ENCODE data around the gene VPS37D.
"Not testable (repeated sequence)": the region's sequence is repeated elsewhere in the genome, so short reads cannot be mapped to it uniquely, and the experiment has no call there.

The VPS37D gene

DNA sequence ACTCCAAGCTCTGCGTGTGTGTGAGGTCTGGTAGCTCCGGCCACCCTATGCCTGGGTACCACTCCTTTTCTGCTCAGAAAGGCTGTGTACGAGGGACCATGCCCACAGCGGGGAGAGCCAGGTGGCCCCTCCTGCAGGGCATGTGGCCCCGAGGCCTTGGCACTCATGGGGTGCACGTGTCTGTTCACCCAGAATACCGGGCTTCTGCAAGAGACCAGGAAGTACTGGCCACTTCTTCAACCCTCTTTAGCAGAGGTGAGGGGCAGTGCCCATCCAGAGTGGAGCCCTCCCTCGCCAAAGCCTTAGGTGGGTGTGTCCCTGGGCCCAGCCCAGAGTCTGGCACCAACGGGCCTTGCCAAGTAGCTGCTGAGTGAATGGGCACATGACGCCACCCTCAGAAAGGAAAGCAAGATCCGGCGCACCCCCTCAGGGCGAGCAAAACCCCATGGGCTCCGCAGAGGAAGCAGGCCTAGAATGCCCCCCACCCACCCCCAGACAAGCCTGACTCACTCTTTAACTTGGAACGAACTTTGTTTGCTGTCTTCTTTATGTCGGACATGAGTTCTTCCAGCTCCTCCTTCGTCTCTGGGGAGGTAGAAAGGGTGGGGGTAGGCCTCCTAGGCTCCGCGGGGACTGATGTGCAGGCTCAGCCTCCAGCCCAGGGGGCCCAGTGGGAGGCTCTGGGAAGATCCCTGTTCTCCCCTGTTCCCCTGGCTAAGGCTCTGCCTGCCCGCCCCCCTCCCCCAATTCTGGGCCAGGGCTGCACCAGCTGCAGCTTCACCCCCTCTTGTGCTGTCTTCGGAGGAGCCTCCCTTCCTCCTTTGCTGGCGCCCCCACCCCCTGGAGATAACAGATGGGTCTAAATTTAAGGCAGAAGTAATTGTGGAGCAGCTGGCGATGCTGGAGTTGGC, 37.3 kb downstream of the VPS37D start:
- peak in 37 of 58 donors; percentile 10 to 82 (median 48) for DNase-seq

DNA sequence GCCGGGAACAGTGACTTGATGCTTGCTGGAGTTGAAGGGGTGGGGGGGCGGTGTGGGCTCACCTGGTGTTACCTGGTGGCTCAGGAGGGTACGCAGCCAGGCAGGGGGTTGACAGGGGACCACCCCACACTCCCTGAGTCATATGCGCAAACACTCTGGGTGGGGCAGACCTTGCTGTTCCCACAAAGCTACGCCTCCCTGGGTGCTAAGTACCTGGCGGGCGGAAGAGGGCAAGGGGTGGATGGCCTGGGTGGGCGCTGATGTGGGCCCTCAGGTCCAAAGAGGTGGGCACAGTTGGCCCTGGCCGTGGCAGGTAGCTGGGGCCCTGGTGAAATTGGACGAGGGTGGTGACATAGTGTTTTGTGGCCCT, 37.9 kb downstream of the VPS37D start:
- no peak for DNase-seq

DNA sequence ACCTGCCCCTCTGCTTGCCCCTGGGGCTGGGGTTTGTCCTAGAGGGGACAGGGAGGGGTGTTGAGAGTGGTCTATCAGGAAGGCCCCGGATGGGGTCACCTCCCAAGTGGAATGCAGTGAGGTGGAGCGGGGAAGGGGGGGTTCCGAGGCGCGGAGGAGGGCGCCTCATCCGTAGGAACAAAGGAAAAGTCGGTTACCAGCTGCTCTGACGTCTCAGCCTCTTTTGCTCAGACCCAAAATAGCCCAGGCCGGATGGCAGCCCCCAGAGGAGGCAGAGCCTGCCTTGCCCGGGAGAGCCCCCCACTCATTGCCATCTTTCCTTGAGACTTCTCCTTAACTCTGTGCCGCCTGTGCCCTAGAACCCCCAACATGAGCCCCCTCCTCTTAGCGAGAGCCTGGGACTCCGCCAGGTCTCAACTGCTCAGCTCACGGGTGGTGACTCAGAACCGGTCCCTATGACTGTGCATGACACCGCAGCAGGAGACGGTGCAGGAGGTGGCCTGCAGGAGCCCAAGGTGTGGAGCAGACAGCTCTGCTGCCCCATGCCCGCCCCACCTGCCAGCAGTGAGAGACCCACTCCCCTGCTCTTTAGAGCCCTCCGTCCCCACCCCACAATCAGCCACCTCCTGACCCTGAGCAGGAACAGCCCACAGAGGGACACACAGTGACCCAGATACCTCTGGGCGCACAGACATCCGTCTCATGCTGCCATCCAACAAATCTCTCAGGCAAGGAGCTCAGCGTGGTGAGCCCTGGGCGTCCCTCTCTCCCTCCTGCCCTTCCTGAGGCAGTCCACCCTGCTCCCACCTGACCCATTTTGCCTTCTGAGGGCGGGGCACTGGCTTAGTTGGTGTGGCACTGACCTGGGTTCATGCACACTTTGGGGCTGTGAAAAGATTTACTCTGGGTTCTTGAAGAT, 38.8 kb downstream of the VPS37D start:
- peak in 18 of 58 donors; percentile 5 to 71 (median 38) for DNase-seq

DNA sequence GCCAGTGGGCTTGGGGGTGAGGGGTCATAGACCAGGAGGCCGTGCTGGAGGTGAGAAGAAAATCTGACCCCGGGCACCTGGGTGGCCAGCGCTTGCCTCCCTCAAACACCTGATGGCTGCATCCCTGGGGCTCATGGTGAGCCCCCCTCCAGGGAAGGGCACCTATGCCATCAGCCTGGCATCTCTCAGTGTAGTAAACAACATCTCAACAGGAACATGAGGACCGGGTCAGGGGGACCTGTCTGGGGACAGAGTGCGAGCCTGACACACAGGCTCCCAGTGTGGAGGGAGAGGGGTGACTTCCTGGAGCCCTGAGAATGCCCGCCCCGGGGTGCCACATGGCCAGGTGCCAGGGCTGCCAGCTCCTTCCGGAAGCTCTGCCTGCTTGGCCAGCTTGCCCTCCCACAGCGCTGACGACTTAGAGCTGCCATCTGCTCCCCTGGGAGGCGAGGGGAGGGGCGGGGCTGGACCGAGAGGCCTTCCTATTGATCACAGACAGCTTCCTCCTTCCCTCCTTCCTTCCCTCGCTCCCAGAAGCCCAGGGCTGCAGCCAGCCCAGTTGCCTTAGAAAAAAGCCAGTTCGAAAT, 39.5 kb downstream of the VPS37D start:
- DNase-seq: peak in 46 of 58 donors; percentile 10 to 84 (median 55)

DNA sequence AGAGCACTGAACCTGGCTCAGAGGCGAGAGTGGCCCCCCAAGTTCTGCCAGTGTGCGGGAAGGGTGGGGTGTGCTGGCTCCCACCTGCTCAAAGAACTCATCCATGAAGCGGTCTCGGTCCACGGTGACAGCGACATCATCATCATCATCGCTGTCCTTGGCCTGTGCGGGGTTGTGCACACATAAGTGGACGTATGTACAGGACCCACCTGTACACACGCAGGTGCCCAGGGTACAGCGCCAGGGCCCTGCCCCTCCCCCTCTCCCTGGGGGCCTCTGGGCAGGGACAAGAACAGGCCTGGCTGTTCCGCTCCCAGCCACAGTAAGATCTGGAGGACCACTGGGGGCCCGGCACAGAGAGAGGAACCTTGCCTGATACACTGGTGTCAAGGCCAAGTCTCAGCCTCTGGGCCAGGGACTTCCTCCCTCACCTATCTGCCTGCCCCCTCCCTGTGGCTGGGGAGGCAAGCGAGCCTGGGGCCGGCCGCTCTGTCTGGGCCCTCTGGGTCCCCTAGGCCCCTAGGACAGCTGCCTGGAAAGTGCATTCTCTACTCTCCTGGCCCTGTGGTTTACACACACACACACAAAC, 41.4 kb downstream of the VPS37D start:
- no peak for DNase-seq

DNA sequence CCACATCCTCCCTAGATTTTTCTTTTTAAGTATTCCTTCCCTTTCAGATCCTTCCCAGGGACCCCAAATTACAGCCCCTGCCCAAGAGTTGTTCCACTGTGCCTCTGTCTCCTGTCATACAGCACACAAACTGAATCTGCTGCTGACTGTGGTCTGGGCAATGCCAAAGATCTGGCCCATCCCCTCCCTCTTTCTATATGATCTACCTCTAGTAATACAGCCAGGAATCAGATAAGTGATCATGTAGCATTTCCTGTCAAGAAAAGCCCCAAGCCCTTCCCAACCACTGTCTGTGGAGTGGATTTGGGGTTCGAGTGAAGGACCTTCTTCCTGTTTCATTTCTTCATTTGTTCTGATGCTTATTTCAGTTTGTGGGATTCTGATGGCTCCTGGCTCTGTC, 45.1 kb downstream of the VPS37D start:
- no peak for DNase-seq

DNA sequence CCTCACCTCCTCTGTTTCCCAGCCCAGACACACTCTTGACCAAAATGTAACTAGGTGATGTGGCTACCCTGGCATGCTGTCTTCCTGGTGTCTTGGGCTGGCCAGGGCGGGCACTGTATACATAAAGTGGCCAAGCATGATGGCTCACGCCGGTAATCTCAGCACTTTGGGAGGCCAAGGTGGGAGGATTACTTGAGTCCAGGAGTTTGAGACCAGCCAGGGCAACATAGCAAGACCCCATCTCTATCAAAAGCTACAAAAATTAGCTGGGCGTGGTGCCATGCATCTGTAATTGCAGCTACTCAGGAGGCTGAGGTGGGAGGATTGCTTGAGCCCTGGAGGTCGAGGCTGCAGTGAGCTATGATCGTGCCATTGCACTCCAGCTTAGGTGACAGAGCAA, 45.7 kb downstream of the VPS37D start:
- not testable (repeated sequence) for DNase-seq

DNA sequence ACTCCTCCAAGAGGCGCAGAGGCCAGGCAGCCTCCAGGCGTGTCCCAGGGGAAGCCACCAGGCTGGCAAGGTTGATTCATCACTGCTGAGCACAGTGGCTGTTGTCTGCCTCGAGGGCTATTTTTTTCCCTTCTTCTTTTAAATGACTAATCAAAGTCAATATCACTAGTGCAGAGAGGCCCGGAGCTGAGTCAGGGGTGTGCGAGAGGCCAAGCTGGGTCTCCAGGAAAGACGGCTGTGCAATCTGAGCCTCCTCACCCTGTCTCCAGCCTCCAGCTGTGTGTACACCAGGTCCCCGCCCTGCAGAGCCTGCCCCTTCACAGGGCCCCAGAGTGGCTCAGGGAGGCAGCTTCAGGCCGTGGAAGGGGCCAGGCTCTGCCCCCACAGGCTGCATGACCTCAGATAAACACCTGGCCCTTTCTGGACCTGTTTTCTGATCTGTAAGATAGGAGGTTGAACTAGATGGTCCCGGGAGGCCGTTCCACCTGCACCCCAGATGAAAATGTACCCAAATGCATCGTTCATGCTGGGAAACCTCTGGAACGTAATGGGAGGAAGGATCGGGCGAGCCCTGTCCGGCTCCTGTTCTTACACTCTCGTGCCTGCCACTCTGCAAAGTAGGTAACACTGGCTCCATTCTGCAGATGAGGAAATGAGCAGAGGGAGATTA, 48.2 kb downstream of the VPS37D start:
- DNase-seq: peak in 1 of 58 donors; percentile 17

DNA sequence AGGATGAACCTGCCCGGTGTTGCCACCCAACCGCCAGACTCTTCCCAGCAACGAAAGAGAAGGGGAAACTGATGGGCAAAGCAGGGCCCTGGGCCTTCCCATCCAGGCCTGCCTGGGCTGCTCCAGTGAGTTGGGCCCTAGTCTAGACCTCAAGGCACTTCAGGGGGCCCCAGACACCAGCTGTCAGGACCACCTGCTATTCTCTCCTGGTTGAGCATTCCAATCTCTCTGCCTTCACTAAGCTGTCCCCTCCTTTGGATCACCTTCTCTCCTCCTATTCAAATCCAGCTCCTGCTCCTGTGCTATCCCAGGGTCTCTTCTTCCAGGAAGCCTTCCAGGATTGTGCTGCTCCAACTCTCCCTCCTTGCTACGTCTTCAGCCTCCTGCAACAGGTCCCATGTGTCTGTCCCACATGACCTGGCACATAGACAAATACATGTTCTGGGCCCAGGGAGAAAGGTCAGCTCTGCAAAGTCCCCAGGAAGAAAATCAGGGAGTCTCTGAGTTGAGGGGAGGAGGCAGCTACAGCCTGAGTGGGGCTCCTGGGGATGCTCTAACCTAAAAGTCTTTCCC, 48.8 kb downstream of the VPS37D start:
- DNase-seq: peak in 1 of 58 donors; percentile 63

DNA sequence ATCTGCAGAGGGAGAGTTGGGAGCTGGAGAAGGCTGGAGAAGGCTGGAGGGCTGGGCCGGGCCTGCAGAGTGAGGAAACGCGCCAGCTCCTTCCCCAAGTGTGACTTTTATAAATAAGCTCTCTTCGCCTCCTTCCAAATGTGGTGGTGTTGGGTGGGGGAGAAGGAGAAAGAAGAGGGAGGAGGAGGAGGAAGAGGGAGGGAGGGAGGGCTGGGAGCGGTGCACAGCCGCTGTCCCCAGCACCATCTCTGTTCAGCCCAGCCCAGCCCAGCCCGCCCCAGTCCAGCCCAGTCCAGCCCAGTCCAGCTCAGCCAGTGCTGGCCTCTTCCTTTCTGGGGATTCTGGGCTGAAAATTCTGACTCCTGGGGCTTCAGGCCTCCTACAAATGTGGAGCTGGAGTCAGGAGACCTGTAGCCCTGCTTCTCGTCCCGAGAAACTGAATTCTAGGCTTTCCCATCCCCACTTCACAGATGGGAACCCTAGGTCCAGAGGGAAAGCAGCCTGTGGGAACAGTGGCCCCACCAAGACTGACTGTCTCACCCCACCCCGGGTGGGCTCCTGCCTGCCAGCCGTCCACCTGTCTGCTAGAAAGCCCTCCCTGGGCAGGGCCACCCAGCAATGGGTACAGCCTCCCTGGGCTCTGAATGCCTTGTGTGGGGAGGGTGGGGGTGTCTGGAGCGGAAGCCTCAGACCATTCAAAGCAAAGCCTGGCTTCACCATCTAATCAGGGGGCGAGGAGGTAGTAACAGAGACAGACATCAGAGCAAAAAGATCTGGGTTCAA, 49.6 kb downstream of the VPS37D start:
- DNase-seq: peak in 25 of 58 donors; percentile 4 to 63 (median 28)

DNA sequence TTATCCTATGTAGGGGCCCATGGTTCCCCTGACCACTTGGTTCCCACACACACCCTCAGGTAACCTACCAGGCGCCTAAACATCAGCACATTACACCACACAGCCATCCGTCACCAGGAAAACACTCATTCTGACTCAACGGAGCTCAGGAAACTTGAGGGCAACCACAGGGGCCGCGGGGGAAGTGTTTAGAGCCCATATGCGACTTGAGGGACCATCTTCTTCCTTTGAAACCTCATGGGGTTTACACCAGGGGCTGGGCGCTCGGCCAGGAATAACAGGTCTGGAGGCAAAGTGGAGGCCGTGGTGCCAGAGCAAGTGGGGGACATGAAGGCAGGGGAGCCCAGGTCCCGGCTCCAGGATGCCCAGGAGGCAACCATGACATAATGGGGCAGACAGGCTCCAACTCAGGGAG, 50.4 kb downstream of the VPS37D start:
- DNase-seq: peak in 2 of 58 donors; percentile 3 to 19

DNA sequence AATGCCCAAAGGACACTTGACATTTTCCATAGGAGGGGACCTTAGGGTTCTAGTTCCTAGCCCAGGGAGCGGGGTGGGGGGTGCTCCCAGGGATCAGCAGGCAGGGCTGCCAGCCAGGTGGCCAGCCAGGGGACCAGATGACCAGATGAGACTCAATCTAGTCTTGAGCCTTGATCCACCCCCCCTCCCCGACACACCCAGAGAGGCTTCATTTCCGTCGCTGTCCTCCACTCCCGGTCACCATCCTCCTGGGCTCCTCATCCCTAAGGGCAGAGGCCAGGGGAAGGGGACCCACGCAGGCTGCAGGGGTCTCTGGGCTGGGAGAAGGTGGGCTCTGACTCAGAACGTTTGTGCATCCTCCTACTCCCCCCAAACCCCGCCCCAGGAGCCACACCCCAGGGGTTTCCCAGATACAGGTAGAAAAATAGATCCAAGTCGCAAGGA, 50.8 kb downstream of the VPS37D start:
- no peak for DNase-seq

DNA sequence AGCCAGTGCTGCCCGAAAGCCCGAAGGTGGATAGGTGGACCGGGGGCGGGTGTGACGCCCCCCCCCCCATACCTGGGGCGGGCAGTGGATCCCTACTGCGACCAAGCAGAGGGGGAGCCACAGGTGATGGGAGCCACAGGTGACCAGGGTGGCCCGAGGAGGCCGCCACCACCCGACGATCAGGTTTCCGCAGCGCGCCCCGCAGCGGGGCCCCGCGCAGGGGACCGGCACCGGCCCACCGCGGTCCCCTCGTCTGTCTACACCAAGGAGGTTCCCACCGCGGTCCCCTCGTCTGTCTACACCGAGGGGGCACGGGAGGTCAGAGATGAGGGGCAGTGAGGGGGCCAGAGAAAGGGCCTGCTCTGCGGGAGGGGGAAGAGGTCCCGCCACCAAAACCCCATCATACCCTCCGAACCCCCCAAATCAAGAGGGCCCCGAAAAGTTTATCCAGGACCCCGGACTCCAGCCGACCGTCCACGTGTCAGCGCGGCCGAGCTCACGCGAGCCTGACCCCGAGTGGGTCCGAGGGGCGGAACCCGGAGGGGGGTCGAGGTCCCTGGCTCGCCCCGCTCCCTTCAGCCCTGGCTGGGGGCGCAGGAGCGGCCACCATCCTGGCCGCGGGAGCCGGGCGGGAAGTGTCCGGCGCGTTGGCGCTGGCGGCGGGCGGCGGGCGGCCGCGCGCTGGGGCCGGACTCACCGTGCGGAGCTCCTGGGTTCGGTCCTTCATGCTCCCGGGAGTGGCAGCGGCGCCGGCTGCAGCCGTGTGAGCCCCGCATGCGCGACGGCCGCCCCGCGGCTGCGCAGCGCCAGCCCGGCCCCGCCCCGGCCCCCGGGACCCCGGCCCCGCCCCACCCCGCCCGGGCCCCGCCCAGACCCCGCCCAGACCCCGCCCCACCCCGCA, 51.5 kb downstream of the VPS37D start, which contains the start of gene STX1A:
STX1A (minus strand) TSS at position 765 of the 901 bp plus-strand sequence; CDS start at position 727, 38 bp downstream.
- DNase-seq: peak in 49 of 58 donors; percentile 12 to 77 (median 51)

DNA sequence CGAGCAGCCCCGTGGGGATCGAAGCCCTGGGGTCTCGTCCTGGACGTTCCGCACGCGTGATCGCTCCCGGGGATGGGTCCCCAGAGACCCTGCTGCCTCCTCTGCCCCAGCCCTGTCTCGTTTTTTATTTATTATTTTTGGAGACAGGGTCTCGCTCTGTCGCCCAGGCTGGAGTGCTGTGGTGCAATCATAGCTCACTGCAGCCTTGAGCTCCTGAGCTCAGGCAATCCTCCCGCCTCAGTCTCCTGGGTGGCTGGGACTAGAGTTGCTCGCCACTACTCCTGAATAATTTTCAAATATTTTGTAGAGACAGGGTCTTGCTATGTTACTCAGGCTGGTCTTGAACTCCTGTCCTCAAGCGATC, 52.2 kb downstream of the VPS37D start:
- no peak for DNase-seq

DNA sequence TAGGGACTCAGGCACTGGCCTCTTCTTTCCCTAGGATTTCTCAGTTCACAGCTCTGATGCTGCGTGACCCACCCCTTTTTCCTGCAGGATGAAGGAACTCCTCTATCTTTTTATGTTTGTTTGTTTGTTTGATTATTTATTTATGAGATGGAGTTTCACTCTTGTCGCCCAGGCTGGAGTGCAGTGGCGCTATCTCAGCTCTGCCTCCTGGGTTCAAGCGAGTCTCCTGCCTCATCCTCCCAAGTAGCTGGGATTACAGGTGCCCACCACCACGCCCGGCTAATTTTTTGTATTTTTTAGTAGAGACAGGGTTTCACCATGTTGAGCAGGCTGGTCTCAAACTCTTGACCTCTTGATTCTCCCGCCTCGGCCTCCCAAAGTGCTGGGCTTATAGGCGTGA, 52.8 kb downstream of the VPS37D start:
- DNase-seq: not testable (repeated sequence)

DNA sequence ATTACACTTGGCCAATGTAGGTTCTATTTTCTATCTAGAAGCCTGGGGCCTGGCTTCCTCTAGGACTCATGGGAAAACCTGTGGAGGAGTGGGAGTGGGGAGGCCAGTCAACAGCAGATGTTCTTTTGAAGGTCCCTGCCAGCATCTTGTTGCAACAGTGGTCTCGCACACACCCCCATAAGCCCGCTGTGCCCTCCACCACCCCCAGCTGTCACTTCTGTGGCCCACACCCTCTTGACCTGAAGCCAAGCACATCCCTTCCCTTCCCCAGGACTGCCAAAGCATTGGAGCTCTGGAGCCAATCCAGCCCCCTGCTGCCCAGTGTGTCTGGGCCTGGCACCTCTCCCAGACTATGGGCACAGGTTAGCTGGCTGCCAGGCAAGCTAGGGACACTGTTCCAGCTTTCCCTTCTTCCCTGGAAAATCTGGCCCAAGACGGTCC, 53.8 kb downstream of the VPS37D start:
- peak in 54 of 58 donors; percentile 21 to 89 (median 64) for DNase-seq

All from anterior cingulate cortex (tissue), 58 donors.